H9 (cell line): ENCODE measurements around the gene LCN2. TPM values are rescaled to one million over a fixed set of nuclear protein-coding genes. Genes with fewer than 3 reads are reported as not detected.

Experiments
- DNase-seq: peaks from one replicate; pipeline ENCODE4 v3.0.0-alpha.2; 2017
- H2AFZ ChIP-seq: one replicate; pipeline ENCODE4 v1.6.1; 2013; ENCODE audit warnings: mild to moderate bottlenecking, low read length, control low read depth, moderate library complexity
- H2AK5ac ChIP-seq: 2 replicates; pipeline ENCODE4 v1.6.1; 2013; ENCODE audit warnings: low read length, control low read depth, mixed read lengths; ENCODE audit not compliant: insufficient read length
- H2BK120ac ChIP-seq: one replicate; pipeline ENCODE4 v1.6.1; 2013; ENCODE audit warnings: low read depth, mild to moderate bottlenecking, low read length, control low read depth, inconsistent platforms; ENCODE audit not compliant: poor library complexity, severe bottlenecking
- H2BK12ac ChIP-seq: 2 replicates; pipeline ENCODE4 v1.6.1; 2013; ENCODE audit warnings: low read length, control low read depth, mixed read lengths, low read depth; ENCODE audit not compliant: insufficient read length
- H2BK15ac ChIP-seq: 2 replicates; pipeline ENCODE4 v1.6.1; 2013; ENCODE audit warnings: low read depth, low read length, control low read depth
- H2BK20ac ChIP-seq: one replicate; pipeline ENCODE4 v1.6.1; 2013; ENCODE audit warnings: low read depth, mild to moderate bottlenecking, low read length, control low read depth, inconsistent platforms; ENCODE audit not compliant: poor library complexity, severe bottlenecking
- H2BK5ac ChIP-seq: 2 replicates; pipeline ENCODE4 v1.6.1; 2013; ENCODE audit warnings: low read length, control low read depth, mixed read lengths; ENCODE audit not compliant: insufficient read length
- H3K14ac ChIP-seq: 2 replicates; pipeline ENCODE4 v1.6.1; 2013; ENCODE audit warnings: low read length, control low read depth; ENCODE audit not compliant: insufficient read depth
- H3K18ac ChIP-seq: 2 replicates; pipeline ENCODE4 v1.6.1; 2013; ENCODE audit warnings: low read depth, mild to moderate bottlenecking, mixed read lengths, low read length, control low read depth; ENCODE audit not compliant: insufficient read length
- H3K23ac ChIP-seq: 2 replicates; pipeline ENCODE4 v1.6.1; 2013; ENCODE audit warnings: low read length, control low read depth, mixed read lengths, low read depth; ENCODE audit not compliant: insufficient read length
- H3K23me2 ChIP-seq: 2 replicates; pipeline ENCODE4 v1.6.1; 2013; ENCODE audit warnings: low read depth, mild to moderate bottlenecking, mixed read lengths, low read length, control low read depth; ENCODE audit not compliant: insufficient read length, poor library complexity, severe bottlenecking
- H3K27ac ChIP-seq: 2 replicates; pipeline ENCODE4 v1.5.1; 2013; ENCODE audit warnings: low read length, control low read depth, mixed read lengths, low read depth; ENCODE audit not compliant: insufficient read length
- H3K27me3 ChIP-seq: 2 replicates; pipeline ENCODE4 v1.6.1; 2013; ENCODE audit warnings: low read length, control low read depth, inconsistent platforms; ENCODE audit not compliant: insufficient read depth
- H3K4ac ChIP-seq: 2 replicates; pipeline ENCODE4 v1.6.1; 2013; ENCODE audit warnings: low read depth, mild to moderate bottlenecking, control low read depth, inconsistent platforms, low read length, moderate library complexity
- H3K4me1 ChIP-seq: 2 replicates; pipeline ENCODE4 v1.6.1; 2013; ENCODE audit warnings: low read length, control low read depth, inconsistent platforms; ENCODE audit not compliant: insufficient read depth
- H3K4me2 ChIP-seq: 2 replicates; pipeline ENCODE4 v1.6.1; 2013; ENCODE audit warnings: low read length, control low read depth, mixed read lengths; ENCODE audit not compliant: insufficient read length, insufficient read depth
- H3K56ac ChIP-seq: 2 replicates; pipeline ENCODE4 v1.6.1; 2013; ENCODE audit warnings: low read depth, mild to moderate bottlenecking, mixed read lengths, low read length, control low read depth; ENCODE audit not compliant: insufficient read length
- H3K79me1 ChIP-seq: 2 replicates; pipeline ENCODE4 v1.6.1; 2013; ENCODE audit warnings: low read depth, mild to moderate bottlenecking, moderate library complexity, low read length, control low read depth, inconsistent platforms; ENCODE audit not compliant: insufficient read depth, poor library complexity, severe bottlenecking
- H3K79me2 ChIP-seq: 2 replicates; pipeline ENCODE4 v1.6.1; 2013; ENCODE audit warnings: low read length, control low read depth, inconsistent platforms; ENCODE audit not compliant: insufficient read depth
- H3K9ac ChIP-seq: 2 replicates; pipeline ENCODE4 v1.6.1; 2013; ENCODE audit warnings: low read length, control low read depth, mixed read lengths; ENCODE audit not compliant: insufficient read length; ENCODE audit errors: extremely low read depth
- H3K9me3 ChIP-seq: one replicate; pipeline ENCODE4 v1.6.1; 2013; ENCODE audit warnings: low read depth, low read length, inconsistent platforms; ENCODE audit not compliant: control insufficient read depth
- H3T11ph ChIP-seq: one replicate; pipeline ENCODE4 v1.6.1; 2013; ENCODE audit warnings: mild to moderate bottlenecking, low read length, control low read depth, inconsistent platforms
- H4K20me1 ChIP-seq: one replicate; pipeline ENCODE4 v1.6.1; 2013; ENCODE audit not compliant: control insufficient read depth, insufficient read length, insufficient read depth
- H4K5ac ChIP-seq: 2 replicates; pipeline ENCODE4 v1.6.1; 2013; ENCODE audit warnings: low read depth, mild to moderate bottlenecking, mixed read lengths, low read length, control low read depth; ENCODE audit not compliant: insufficient read length
- H4K8ac ChIP-seq: replicated peaks from 2 replicates; pipeline ENCODE4 v1.6.1; 2013; ENCODE audit warnings: low read length, control low read depth, mixed read lengths, low read depth; ENCODE audit not compliant: insufficient read length
- H4K91ac ChIP-seq: 2 replicates; pipeline ENCODE4 v1.6.1; 2013; ENCODE audit warnings: low read depth, mild to moderate bottlenecking, moderate library complexity, mixed read lengths, low read length, control low read depth; ENCODE audit not compliant: insufficient read length
- H3K27ac Mint-ChIP-seq, 3 experiments: 2 replicates in 2 of 3; 3 replicates in 1 of 3; pipeline ENCODE4 v1.8.0; 2020 to 2021; ENCODE audit warnings: mixed read lengths in 3 of 3, mild to moderate bottlenecking in 1 of 3, moderate library complexity in 1 of 3
- H3K27me3 Mint-ChIP-seq: 2 replicates; pipeline ENCODE4 v1.8.0; 2021; ENCODE audit warnings: low read depth, mild to moderate bottlenecking, moderate library complexity, mixed read lengths
- H3K36me3 Mint-ChIP-seq, 3 experiments: 2 replicates in 2 of 3; 3 replicates in 1 of 3; pipeline ENCODE4 v1.8.0; 2020 to 2021; ENCODE audit warnings: low read depth in 3 of 3, mixed read lengths in 3 of 3; ENCODE audit not compliant: insufficient read depth in 1 of 3
- H3K4me1 Mint-ChIP-seq, 2 experiments: 2 replicates each; pipeline ENCODE4 v1.8.0; 2020; ENCODE audit warnings: mixed read lengths in 2 of 2
- H3K4me3 Mint-ChIP-seq, 2 experiments: 2 replicates in 1 of 2; 3 replicates in 1 of 2; pipeline ENCODE4 v1.8.0; 2020 to 2021; ENCODE audit warnings: mild to moderate bottlenecking in 2 of 2, mixed read lengths in 2 of 2, moderate library complexity in 1 of 2
- H3K9me3 Mint-ChIP-seq, 2 experiments: 2 replicates in 1 of 2; 3 replicates in 1 of 2; pipeline ENCODE4 v1.8.0; 2020; ENCODE audit warnings: mild to moderate bottlenecking in 2 of 2, mixed read lengths in 2 of 2, moderate library complexity in 1 of 2
- WGBS: extraction: QIAGEN DNeasy Blood & Tissue Kit; methylation state at CpG from one replicate; pipeline ENCODE4 v1.1.7; 2013; ENCODE audit warnings: missing lambda C conversion rate, low lambda C conversion rate, mixed read lengths; ENCODE audit not compliant: insufficient read length; ENCODE audit errors: extremely low coverage; 5-methylcytosine and 5-hydroxymethylcytosine counted together
- total RNA-seq: library from RNA; stranded (reverse); gene quantifications from 2 replicates; pipeline ENCODE4 v1.2.1, GENCODE V29; 2021
- TF ChIP-seq, protein P1 (sequence below): fragments of 200-600 bp; sonication (generic); conservative IDR thresholded peaks from 3 replicates; pipeline ENCODE4 v1.8.0; 2021; ENCODE audit warnings: antibody characterized with exemption, mild to moderate bottlenecking

Gene LCN2
- total RNA-seq, 1 experiment from 2014 or later: not detected

DNA sequence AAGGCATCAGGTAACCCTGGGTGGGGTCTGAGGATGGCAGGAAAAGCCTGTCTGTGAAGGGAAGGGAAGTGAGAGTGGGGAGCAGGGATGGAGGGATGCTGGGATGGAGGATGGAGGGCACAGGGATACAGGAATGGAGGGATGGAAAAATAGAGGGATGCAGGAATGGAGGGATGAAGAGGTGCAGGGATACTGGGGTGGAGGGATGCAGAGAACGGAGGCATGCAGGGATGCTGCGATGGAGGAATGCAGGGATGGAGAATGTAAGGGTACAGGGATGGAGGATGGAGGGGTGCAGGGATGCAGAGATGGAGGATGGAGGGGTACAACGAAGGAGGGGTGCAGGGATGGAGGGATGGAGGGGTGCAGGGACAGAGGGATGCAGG lies 30.8 kb upstream of the LCN2 start:
- Histone ChIP-seq H2BK5ac (no peak overlapping the region), H3K9me3 (no peaks in the 10 kb centered on the region), H3K23me2 (no peaks in the 10 kb centered on the region), H3K79me1 (no peaks in the 10 kb centered on the region), H2BK15ac (no peak overlapping the region), H3K79me2 (no peaks in the 10 kb centered on the region), H3K18ac (no peak overlapping the region), H2AK5ac (no peak overlapping the region), H3T11ph (no peak overlapping the region), H4K91ac (no peak overlapping the region), H4K5ac (no peak overlapping the region), H3K23ac (no peak overlapping the region), H3K56ac (no peak overlapping the region), H3K27me3 (no peaks in the 10 kb centered on the region), H2BK120ac (no peak overlapping the region), H2BK12ac (no peak overlapping the region), H4K20me1 (no peaks in the 10 kb centered on the region), H3K14ac (no peak overlapping the region), H4K8ac (no peak overlapping the region), H3K4me1 (no peaks in the 10 kb centered on the region), H3K4ac (no peak overlapping the region), H3K4me2 (peak overlapping the region; percentile 3), H3K9ac (no peak overlapping the region), H2AFZ (no peak overlapping the region), H2BK20ac (no peak overlapping the region), H3K27ac (no peak overlapping the region)
- TF ChIP-seq, protein P1, sequence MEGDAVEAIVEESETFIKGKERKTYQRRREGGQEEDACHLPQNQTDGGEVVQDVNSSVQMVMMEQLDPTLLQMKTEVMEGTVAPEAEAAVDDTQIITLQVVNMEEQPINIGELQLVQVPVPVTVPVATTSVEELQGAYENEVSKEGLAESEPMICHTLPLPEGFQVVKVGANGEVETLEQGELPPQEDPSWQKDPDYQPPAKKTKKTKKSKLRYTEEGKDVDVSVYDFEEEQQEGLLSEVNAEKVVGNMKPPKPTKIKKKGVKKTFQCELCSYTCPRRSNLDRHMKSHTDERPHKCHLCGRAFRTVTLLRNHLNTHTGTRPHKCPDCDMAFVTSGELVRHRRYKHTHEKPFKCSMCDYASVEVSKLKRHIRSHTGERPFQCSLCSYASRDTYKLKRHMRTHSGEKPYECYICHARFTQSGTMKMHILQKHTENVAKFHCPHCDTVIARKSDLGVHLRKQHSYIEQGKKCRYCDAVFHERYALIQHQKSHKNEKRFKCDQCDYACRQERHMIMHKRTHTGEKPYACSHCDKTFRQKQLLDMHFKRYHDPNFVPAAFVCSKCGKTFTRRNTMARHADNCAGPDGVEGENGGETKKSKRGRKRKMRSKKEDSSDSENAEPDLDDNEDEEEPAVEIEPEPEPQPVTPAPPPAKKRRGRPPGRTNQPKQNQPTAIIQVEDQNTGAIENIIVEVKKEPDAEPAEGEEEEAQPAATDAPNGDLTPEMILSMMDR: no peak
- no peak for DNase-seq
- Mint-ChIP-seq H3K36me3 (peaks cover 13 to 51% (median 19%) of the 10 kb centered on the region in 3 experiments; a peak in 6 of 7 replicates), H3K4me3 (peak overlapping the region in 1 of 2 experiments; percentile 65; a peak in 1 of 5 replicates), H3K27me3 (no peaks in the 10 kb centered on the region), H3K4me1 (peaks cover 8 to 11% of the 10 kb centered on the region in 2 experiments; a peak in 3 of 4 replicates), H3K27ac (peak overlapping the region in 1 of 3 experiments; percentile 39; a peak in 1 of 7 replicates), H3K9me3 (peaks cover 0 to 2% of the 10 kb centered on the region in 2 experiments; a peak in 1 of 5 replicates)
- no CpG with 5 or more reads among the region's 3 CpGs for WGBS
